ENCODE data around the gene MAN1A2.
"Not testable (repeated sequence)": the region's sequence is repeated elsewhere in the genome, so short reads cannot be mapped to it uniquely, and the experiment has no call there.

MAN1A2 gene

DNA sequence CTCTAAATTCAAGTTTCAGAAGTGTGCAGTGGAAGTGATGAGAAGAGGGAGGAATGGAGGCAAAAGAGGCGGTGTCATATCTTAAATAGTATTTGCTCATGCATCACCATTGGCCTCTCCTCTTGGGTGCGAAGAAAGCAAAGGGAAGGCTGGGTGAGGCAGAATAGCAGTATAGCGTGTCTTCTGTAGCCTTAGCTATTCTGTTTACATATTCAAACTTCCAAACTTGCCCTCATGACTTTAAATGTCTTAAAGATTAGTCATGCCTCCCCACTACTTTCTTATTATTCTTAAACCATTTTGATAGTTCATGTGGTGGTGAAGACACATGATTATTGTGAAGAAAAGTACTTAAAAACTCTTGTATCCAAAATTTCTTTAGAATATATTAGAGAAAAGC lies 134.0 kb downstream of the MAN1A2 start:
- no peak for DNase-seq

DNA sequence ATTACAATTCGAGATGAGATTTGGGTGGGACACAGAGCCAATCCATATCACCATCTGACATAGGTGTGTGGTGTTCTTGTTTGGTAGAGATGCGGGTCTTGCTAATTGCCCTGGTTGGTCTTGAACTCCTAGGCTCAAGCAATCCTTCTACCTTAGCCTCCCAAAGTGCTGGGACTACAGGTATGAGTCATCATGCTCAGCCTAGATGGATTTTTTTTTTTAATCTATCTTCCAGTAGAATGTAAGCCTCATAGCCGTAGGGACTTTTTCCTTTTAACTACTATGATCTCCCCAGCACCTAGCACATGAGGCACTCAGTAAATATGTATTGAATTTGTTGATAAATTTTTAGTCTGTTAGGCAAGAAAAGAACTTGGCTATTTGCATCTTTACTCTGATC lies 144.0 kb downstream of the MAN1A2 start:
- DNase-seq = no peak

DNA sequence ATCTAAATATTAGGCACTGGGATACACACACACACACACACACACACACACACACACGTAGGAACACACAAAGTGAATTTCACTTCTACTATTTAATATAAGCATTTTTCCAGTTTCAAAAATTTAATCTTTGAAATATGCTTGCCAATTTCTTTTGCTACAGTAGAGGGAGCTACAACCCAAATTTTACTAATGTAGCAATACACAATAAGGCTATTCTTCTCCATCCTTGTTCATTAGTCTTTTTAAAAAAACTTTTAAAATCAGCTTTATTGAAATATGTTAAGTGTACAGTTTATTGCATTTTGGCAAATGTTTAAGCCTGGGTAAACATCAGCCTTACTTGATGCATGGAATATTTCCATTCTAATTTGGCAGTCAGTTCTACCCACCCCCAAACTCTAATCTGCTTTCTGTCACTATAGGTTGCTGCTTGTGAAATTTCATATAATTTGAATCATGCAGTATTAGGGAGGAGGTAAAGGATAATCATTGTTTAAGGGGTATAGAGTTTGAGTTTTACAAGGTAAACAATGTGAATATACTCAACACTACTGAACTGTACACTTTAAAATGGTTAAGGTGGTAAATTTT lies 145.6 kb downstream of the MAN1A2 start:
- DNase-seq = peak; percentile 28

DNA sequence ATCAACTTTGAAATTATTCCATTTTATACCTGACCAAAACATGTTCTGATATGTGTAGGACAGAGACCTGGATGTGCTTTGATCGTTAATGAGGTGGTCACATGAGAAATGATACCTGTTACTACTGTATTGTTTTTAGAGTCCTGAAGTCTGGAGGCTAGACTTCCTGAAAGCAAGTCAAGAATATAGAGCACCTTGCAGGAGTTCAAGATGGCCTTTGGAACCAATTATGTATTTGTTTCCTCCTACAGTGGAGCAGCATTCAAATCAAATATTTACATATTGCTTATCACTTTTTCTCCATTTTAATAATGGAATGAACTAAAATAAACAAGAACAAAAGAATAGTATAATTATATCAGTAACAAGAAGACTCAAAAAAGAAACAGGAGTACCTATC lies 155.9 kb downstream of the MAN1A2 start:
- no peak for DNase-seq

DNA sequence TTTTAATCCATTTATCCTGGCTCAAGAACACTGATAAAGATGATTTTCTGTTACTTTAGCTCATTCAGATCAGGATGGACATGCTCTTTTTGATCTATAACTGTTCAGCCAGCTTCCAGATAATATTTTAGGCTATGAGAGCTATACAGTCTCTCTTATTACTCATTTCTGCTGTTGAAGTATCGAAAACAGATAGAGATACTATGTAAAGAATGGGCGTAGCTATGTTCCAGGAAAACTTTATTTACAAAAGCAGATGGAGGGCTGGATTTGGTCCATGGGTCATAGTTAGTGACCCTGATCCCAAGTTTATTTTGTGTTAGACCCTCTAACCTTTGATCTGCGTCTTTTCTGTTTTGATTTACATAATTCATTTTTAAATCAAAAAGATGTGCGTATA lies 159.8 kb downstream of the MAN1A2 start:
- no peak for DNase-seq

DNA sequence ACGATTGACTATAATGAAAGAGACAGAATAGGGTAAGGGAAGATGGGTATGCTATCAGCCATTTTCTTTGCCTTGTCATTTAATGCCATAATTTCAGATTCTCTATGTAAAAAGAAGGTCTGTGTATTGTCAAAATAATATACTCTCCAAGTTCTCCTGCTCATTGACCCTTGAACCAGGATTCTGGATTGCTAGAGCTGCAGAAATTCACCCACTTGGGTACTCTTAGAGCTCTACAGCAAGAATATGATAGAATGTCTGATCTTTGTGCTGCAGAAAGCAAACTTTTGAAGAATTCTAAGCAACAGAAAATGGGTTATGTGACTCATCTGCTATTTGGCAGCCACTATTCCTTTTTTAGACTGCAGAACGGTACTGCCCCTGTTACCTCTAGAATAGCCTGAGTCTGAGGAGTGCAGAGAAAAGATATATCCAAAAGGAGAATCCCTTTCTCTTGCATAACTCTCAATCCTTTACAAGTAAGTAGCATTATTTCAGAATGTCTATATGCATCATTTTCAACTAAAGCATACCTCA lies 160.4 kb downstream of the MAN1A2 start:
- no peak for DNase-seq

DNA sequence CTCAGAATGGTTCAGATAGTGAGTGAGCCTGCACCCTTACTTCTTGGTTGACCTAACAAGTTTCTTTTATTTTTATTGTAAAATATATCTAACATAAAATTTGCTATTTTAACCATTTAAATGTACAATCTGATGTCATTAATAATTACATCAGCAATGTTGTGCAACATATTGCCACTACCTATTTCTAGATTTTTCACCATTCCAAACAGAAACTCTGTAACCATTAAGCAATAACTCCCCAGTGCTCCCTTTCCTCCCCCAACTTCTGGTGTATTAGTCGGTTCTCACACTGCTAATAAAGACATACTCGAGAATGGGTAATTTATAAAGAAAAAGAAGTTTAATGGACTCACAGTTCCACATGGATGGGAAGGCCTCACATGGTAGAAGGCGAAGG lies 162.4 kb downstream of the MAN1A2 start:
- DNase-seq = no peak

DNA sequence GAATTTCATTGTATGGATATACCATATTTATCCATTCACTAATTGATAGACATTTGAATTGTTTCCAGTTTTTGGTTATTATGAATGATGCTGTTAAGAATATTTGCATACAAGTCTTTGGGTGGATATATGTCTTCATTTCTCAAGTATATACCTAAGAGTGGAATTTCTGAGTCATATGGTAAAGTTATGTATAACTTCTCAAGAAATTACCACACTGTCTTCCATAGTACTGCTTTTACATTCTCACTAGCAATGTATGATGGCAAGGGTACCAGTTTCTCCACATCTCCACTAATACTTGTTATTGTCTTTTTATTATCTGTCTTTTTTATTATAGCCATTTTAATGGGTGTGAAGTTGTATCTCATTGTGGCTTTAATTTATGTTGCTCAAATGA lies 164.0 kb downstream of the MAN1A2 start:
- no peak for DNase-seq

DNA sequence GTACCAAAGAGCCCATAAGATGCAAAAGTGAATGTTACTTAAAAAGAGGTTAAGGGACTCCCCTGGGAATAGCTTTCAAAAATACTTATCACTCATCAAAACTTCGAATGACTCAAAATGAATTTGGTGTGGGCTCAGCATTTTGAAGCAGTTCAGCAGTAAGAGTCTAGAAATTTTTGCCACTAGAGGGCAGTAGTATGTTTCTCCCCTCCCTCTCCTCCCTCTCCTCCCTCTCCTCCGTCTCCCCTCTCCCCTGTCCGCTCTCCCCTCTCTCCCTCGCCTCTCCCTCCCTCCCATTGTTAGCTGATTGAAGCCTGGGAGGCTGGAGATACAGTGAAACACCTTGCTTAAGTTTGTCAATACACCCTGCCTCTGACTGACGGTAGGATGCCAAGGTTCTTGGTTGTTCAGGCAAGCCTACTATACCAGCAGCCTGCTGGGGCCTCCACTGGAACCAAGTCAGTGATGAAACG lies 167.8 kb downstream of the MAN1A2 start:
- peak; percentile 54 for DNase-seq

DNA sequence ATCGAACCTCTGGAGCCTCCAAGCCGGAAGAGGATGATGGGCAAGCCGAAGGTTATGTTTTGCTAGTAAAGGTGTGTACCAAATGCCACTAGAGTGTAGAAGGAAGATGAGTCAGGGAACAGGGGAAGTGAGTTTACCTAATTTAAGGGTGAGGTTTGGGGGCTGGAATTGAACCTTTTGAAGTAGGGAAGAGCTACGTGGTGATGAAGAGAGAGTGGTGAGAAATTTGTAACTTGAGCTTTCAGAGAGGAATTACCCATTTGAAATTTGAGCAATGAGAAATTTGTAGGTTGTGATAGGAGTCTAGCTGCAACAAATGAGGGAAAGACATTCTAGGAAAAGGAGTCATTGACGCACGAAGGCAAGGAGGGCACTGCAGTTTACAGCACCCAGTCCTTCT lies 168.6 kb downstream of the MAN1A2 start:
- DNase-seq = no peak

DNA sequence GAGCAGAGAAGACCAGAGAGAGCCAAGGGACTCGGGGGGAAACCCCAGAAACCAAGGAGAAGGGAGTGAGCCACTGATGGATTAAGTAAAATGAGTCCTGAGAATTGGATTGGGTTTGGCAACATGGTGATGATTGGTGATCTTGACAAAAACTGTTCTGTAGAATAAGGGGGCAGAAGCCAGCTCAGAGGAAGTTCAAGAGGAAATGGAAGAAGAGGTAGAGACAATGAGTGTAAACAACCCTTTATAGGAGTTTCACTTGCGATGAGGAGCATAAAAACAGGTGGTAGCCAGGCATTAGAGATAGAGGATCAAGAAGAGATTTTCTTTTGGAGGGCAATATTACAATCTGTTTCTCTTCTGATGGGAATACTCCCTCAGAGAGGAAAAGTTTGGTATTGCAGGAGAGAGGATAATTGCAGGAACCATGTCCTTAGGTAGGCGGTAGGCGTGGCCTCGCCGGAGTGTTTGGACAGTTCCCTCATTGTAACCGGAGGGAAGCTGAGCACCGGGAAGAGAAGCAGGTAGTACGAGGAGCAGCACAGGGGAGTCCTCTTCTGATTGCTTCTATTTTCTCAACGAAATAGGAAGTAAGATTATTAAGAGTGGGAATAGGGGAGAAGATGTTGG lies 170.2 kb downstream of the MAN1A2 start:
- no peak for DNase-seq

DNA sequence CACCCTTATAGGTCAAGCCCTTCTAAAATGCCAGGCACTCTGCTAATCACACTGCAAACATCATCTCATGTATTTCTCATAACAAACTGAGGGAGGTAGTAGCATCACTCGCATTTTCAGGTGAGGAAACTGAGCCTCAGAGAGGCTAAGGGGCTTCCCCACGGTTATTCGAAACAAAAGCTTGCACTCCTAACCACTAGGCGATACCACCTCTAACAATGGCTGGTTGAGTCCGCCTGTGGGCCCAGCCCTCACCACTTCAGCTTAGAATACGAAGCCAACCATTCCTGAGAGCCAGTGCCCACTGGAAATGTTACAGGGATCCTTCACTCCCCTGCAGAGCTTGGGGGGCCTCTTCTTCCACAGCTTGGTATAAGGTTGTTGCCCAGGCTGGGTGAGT lies 173.3 kb downstream of the MAN1A2 start:
- no peak for DNase-seq

DNA sequence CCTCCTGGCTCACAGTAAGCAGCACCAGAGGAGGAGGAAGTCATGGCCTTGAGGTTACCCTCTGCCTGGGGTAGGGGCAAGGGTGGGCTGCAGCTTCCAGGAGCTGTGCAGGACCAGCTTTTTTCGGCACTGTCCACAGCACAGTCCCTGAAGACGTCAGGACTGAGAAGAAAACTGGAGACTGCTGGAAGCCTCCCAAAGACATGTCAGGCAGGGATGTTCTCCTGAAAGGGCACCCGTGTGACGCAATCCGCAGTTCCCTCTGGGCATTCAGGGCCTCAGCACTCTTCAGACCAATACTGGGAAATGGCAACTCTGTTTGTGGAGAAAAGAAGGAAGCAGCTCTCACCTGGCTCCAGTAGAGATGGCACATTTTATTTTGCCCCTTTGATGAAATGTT lies 173.8 kb downstream of the MAN1A2 start:
- DNase-seq = no peak

DNA sequence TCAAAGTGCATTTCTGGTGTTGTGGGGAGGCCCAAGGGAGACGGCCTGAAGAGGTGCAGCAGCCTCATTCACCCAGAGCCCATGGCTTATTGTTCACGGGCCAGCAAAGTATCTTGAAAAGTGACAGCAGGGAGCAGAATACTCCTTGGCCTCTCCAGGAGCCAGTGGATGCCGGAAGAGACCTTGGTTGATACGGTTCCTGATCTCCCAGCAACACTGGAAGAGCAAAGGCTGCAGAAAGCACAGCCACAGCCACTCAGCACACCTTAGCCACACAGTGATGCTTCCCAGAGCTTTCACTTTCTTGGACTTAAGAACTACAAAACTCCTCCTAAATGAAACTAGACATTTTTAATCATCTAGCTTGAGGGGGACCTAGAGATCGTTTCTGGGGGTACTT lies 174.3 kb downstream of the MAN1A2 start:
- DNase-seq = no peak

DNA sequence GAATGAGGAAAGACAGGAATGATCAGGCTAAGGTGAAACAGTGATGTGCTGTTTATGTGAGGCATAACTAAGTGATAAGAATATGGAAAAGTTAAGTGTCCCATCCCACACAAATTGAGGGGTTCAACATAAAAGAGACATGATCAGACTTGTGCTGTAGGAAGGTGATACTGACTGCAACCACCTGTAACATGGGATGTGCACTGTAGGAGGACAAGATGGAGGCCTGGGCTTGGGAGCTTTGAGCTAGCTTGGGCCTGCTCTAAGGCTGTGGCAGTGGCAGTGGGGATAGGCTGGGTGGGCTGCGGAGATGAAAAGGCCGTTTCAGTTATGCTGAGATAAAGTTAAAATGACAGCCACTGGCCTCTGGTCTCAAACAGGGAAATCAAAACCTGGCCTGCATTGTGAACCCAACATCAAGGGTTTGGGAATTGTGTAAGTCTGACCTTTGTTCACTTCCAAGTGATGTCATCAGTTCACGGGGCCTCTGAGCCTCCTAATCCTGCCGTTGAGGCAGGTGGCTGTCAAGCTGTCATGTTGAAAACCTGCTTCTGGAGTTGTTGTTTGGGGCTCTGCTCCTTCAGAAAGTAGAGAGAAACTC lies 177.4 kb downstream of the MAN1A2 start:
- DNase-seq = no peak

DNA sequence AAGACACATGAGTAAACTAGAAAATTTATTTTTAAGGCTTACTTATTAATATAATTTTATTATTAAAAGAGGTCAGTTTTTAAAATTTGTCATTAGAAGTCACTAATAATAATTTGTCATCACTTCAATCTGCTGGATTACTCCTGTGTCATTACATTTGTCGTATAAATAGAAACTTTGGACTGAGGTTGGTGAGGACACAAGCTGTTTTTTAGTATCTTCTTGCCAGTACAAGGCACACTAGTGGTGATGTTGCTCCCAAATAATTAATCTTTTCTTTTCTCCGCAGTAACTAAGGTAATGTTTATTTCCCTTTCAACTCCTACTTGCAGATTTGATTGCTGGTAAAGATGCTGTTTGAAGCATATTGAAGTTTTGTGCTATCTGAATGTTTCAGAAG lies 179.2 kb downstream of the MAN1A2 start:
- no peak for DNase-seq

DNA sequence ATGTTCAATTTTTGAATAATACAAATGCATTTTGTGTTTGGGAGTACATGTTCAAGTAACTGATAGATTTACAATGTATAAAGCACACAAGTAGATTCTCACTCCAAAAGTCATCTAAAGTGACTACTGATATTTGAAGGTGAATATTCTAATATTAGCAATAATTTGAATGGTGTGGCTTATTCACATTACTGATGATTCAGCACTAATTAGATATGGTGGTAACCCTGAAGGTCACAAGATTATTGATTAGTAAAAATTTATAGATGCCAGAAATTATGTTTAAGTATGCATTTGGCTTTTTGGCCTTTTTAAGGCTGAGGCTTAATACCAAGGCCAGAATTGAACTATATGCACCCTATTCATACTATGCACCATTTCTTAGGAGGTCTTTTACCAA lies 186.2 kb downstream of the MAN1A2 start:
- no peak for DNase-seq

DNA sequence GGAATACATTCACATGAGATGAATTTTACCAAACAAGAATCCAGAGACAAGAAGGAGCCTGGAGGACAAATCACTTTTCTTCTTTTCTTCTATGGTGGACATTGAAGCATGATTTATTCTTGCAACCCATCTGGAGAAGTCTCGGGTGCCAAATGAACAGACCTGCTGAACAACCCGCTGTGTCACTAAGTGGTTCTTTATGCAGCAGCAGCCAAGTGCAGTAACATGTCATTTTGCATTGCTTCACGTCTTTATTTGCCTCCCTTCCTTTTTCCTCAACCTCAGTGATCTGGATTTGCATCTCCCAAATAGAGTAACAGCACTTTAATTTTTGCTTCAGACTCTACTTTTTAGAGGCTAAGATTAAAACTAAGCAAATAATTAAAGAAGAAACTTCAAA lies 188.6 kb downstream of the MAN1A2 start:
- no peak for DNase-seq

DNA sequence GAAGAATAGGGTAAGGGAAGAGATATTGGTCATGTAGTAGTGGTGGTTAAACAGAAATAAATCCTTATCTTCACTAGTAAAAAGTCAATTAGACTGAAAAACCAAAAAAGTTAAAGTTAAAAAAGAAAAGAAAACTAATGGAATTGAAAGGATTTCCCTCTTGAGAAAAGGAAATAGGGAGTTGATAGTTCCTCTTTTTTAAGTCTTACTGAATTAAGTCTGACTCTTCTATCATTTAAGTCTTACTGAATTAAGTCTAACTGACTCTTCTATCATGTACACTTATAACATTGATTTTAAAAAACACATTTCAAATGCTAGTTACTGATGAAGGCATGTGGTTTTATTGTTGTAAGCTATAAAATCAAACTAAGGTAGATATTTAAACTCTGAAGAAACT lies 189.1 kb downstream of the MAN1A2 start:
- no peak for DNase-seq

DNA sequence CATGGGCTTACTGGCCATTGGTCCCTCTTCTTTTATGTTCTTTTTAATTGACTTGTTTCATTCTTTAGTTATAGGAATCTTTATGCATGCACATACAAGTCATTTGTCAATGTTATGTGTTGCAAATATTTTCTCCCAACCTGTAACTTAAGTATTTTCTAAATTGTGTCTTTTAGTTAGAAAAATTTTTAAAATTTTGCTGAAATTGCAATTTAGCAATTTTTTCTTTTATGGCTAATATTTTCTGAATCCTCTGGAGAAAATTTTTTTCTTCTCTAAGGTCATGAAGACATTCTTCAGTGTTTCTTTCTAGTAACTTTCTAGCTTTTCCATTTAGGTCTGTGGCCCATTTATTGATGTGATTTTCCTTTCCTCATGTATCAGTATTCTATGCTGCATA lies 189.7 kb downstream of the MAN1A2 start:
- DNase-seq = no peak

DNA sequence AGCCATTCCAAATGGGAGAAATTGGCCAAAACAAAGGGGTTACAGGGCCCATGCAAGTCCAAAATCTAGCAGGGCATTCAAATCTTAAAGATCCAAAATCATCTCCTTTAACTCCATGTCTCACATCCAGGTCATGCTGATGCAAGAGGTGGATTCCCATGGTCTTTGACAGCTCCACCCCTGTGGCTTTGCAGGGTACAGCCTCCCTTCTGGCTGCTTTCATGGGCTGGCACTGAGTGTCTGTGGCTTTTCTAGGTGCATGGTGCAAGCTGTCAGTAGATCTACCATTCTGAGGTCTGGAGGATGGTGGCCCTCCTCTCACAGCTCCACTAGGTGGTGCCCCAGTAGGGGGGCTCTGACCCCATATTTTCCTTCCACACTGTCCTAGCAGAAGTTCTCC lies 191.2 kb downstream of the MAN1A2 start:
- DNase-seq = not testable (repeated sequence)

DNA sequence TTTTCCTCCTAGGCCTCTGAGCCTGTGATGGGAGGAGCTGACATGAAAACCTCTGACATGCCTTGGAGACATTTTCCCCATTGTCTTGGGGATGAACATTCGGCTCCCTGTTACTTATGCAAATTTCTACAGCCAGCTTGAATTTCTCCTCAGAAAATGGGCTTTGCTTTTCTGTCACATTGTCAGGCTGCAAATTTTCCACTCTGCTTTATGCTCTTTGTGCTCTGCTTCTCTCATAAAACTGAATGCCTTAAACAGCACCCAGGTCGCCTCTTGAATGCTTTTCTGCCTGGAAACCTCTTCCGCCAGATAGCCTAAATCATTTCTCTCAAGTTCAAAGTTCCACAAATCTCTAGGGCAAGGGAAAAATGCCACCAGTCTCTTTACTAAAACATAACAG lies 191.9 kb downstream of the MAN1A2 start:
- no peak for DNase-seq

DNA sequence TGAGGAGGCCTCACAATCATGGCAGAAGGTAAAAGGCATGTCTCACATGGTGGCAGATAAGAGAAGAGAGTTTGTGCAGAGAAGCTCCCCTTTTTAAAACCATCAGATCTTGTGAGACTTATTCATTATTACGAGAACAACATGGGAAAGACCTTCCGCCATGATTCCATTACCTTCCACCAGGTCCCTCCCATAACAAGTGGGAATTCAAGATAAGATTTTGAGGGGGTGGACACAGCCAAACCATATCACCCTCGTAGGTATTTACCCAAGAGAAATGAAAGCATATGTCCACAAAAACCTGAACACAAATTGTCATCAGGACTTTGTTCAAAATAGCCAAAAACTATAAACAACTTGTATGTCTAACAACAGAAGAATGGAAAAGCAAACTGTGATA lies 192.7 kb downstream of the MAN1A2 start:
- no peak for DNase-seq

DNA sequence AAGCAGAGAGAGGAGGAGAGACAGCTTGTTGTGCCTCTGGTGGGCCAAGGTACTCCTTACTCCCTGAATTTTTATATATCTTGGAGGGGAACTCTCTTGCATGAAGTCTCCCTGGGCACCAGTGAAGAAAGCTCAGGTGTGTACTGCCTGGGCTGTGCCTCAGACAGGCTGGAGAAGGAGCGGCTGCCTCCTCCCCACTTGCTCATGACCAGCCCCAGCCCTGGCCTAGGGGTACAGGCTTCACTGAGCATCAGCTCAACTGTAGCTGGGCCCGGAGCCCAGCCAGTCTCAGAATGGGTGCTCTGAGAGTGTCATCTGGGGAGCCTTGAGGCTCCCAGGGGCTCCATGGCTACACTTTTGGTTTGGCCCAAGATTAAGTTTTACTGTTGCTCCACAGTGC lies 193.8 kb downstream of the MAN1A2 start:
- no peak for DNase-seq

DNA sequence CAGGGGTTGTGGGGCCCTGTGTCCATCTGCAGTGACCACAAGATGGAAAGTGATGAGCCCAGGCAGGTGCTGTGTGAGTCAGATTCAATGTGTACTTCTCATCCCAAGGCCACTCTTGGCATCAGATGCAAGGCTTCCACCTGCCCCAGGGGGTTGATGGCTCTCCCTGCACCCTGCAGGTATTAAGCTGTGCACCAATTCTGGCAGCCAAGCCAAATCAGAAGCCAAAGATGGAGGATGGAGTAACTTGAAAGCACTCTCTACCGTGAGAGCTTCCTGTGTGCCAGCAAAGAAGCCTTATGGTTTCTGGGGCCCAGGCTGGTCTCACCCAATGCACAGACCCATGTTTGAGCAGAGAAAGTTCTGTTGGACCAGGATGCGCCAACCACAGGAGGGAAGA lies 194.3 kb downstream of the MAN1A2 start:
- DNase-seq = no peak
